Right atrium auricular region (tissue), 2 donors: ENCODE data around the gene CALN1. TPM values are rescaled to one million over a fixed set of nuclear protein-coding genes. Genes with fewer than 3 reads are reported as not detected.

ENCODE experiments used
- DNase-seq: peaks from one replicate; pipeline ENCODE4 v3.0.0-alpha.2; 2019; ENCODE audit warnings: low spot score
- H3K27ac ChIP-seq, 2 donors: fragments of 200-600 bp; sonication (generic); 1 replicate in 1 of 2; 2 replicates in 1 of 2; pipeline ENCODE4 v1.5.1; 2016 to 2019
- H3K27me3 ChIP-seq, 2 donors: fragments of 200-600 bp; sonication (generic); one replicate each; pipeline versions ENCODE4 v1.5.1 to v1.6.0; 2017 to 2019
- H3K36me3 ChIP-seq: fragments of 200-600 bp; sonication (generic); one replicate; pipeline ENCODE4 v1.5.1; 2016
- H3K4me1 ChIP-seq, 2 donors: fragments of 200-600 bp; sonication (generic); one replicate each; pipeline versions ENCODE4 v1.5.1 to v1.6.0; 2017 to 2019
- H3K4me3 ChIP-seq, 2 donors: fragments of 200-600 bp; sonication (generic); 1 replicate in 1 of 2; 2 replicates in 1 of 2; pipeline ENCODE4 v1.5.1; 2017 to 2019; ENCODE audit warnings: mild to moderate bottlenecking in 1 of 2, moderate library complexity in 1 of 2
- H3K9me3 ChIP-seq, 2 donors: fragments of 200-600 bp; sonication (generic); one replicate each; pipeline ENCODE4 v1.5.1; 2019
- CTCF ChIP-seq, 2 donors: fragments of 200-600 bp; sonication (generic); IDR thresholded peaks; one replicate each; pipeline ENCODE4 v1.5.1; 2019; ENCODE audit warnings: antibody characterized with exemption in 2 of 2
- total RNA-seq, 2 donors: library from RNA; depleted of rRNA; stranded (reverse); fragments of >200 nt; gene quantifications; one replicate each; pipeline ENCODE4 v1.1.0, GENCODE V29; 2016

Gene CALN1
- total RNA-seq, 2 donors from 2014 or later = not detected

- Histone ChIP-seq H3K9me3 (no peaks in the 10 kb centered on the region), H3K27me3 (no peaks in the 10 kb centered on the region)
Observed at GRCh38 chr7:72406820-72407403, 5.2 kb downstream of the CALN1 start.

GRCh38 chr7:72405871-72406270 lies 6.3 kb downstream of the CALN1 start:
- H3K27ac ChIP-seq = no peak overlapping the region
- H3K36me3 ChIP-seq = no peaks in the 10 kb centered on the region
- no peak for DNase-seq
- no peak for TF ChIP-seq CTCF (IDR thresholded peaks at IDR 0.05)
- H3K27me3 ChIP-seq = no peaks in the 10 kb centered on the region
- H3K4me1 ChIP-seq = no peaks in the 10 kb centered on the region
- no peak overlapping the region for H3K4me3 ChIP-seq
- no peaks in the 10 kb centered on the region for H3K9me3 ChIP-seq

More at GRCh38 chr7:72406820-72407403, 5.2 kb downstream of the CALN1 start:
- no peak for TF ChIP-seq CTCF (IDR thresholded peaks at IDR 0.05)
- Histone ChIP-seq H3K36me3 (no peaks in the 10 kb centered on the region), H3K4me1 (no peaks in the 10 kb centered on the region), H3K4me3 (no peak overlapping the region), H3K27ac (no peak overlapping the region)
- no peak for DNase-seq

GRCh38 chr7:72405418-72405817 lies 6.7 kb downstream of the CALN1 start:
- TF ChIP-seq CTCF (IDR thresholded peaks at IDR 0.05) = no peak
- DNase-seq = no peak

GRCh38 chr7:72404743-72405142 lies 7.4 kb downstream of the CALN1 start:
- no peaks in the 10 kb centered on the region for H3K9me3 ChIP-seq
- no peaks in the 10 kb centered on the region for H3K27me3 ChIP-seq
- H3K36me3 ChIP-seq = no peaks in the 10 kb centered on the region
- H3K27ac ChIP-seq = no peak overlapping the region
- H3K4me3 ChIP-seq = no peak overlapping the region
- TF ChIP-seq CTCF (IDR thresholded peaks at IDR 0.05) = no peak
- no peaks in the 10 kb centered on the region for H3K4me1 ChIP-seq
- no peak for DNase-seq

More at GRCh38 chr7:72405418-72405817, 6.7 kb downstream of the CALN1 start:
- Histone ChIP-seq H3K27me3 (no peaks in the 10 kb centered on the region), H3K4me1 (no peaks in the 10 kb centered on the region), H3K27ac (no peak overlapping the region), H3K4me3 (no peak overlapping the region), H3K36me3 (no peaks in the 10 kb centered on the region), H3K9me3 (no peaks in the 10 kb centered on the region)

- DNase-seq = no peak
- Histone ChIP-seq H3K4me3 (no peak overlapping the region), H3K27ac (no peak overlapping the region), H3K27me3 (no peaks in the 10 kb centered on the region), H3K9me3 (no peaks in the 10 kb centered on the region), H3K36me3 (no peaks in the 10 kb centered on the region), H3K4me1 (no peaks in the 10 kb centered on the region)
- TF ChIP-seq CTCF (IDR thresholded peaks at IDR 0.05) = no peak
Observed at GRCh38 chr7:72403458-72404076, 8.6 kb downstream of the CALN1 start.

GRCh38 chr7:72394016-72394415 lies 18.1 kb downstream of the CALN1 start:
- Histone ChIP-seq H3K9me3 (no peaks in the 10 kb centered on the region), H3K4me1 (no peaks in the 10 kb centered on the region), H3K4me3 (no peak overlapping the region), H3K27ac (no peak overlapping the region), H3K27me3 (no peaks in the 10 kb centered on the region), H3K36me3 (no peaks in the 10 kb centered on the region)
- no peak for TF ChIP-seq CTCF (IDR thresholded peaks at IDR 0.05)
- DNase-seq = no peak
